Ovary (tissue), 9 donors: Measurements from ENCODE around the gene MESD. TPM values are rescaled to one million over a fixed set of nuclear protein-coding genes. Genes with fewer than 3 reads are reported as not detected.

Experiments used
- DNase-seq, 5 donors: peaks; one replicate each; pipeline ENCODE4 v3.0.0-alpha.2; 2019 to 2020
- H3K27ac ChIP-seq, 2 donors: fragments of 200-600 bp; one replicate each; pipeline versions ENCODE4 v1.5.1 to v1.8.0; 2019 to 2022
- H3K27me3 ChIP-seq: fragments of 200-600 bp; one replicate; pipeline ENCODE4 v1.8.0; 2022
- H3K36me3 ChIP-seq: fragments of 200-600 bp; sonication (generic); one replicate; pipeline ENCODE4 v1.5.1; 2019
- H3K4me1 ChIP-seq: one replicate; pipeline ENCODE4 v1.8.1; 2013; ENCODE audit warnings: mild to moderate bottlenecking, moderate library complexity; ENCODE audit not compliant: insufficient read depth
- H3K4me3 ChIP-seq: fragments of 200-600 bp; sonication (generic); one replicate; pipeline ENCODE4 v1.5.1; 2017
- H3K9me3 ChIP-seq, 2 donors: fragments of 200-600 bp in 1 of 2; sonication (generic) in 1 of 2; one replicate each; pipeline versions ENCODE4 v1.5.1 to v1.8.1; 2013 to 2019; ENCODE audit warnings: mild to moderate bottlenecking in 1 of 2, moderate library complexity in 1 of 2
- CTCF ChIP-seq, 3 donors: fragments of 450-650 bp in 2 of 3; fragments of 200-600 bp in 1 of 3; IDR thresholded peaks; one replicate each; pipeline versions ENCODE4 v1.5.1 to v1.8.0; 2016 to 2022; ENCODE audit warnings: antibody characterized with exemption in 3 of 3, mild to moderate bottlenecking in 1 of 3
- EP300 ChIP-seq: sonication (generic); formaldehyde crosslinking; IDR thresholded peaks from one replicate; pipeline ENCODE4 v1.6.1; 2017; ENCODE audit warnings: antibody characterized with exemption
- POLR2A ChIP-seq: fragments of 450-650 bp; IDR thresholded peaks from one replicate; pipeline ENCODE4 v1.6.1; 2017; ENCODE audit warnings: antibody characterized with exemption, mild to moderate bottlenecking, moderate library complexity
- WGBS, 3 donors: extraction: QIAGEN DNeasy Blood & Tissue Kit in 1 of 3; methylation state at CpG; one replicate each; pipeline versions ENCODE4 v1.1.5 to v1.1.7; 2013 to 2017; 5-methylcytosine and 5-hydroxymethylcytosine counted together
- intact Hi-C, 4 donors: fragments of 100-400 bp; cut with DNase I; formaldehyde crosslinking; loops; one replicate each; pipeline versions ENCODE4 v1.11.0 to v1.15.1; 2022 to 2023
- polyA plus RNA-seq, 2 donors: library from polyadenylated mRNA; stranded (reverse); fragments of 200-250 nt in 1 of 2; fragments of 350-450 nt in 1 of 2; fragmentation: Illumina TruSeq in 1 of 2; extraction: RNeasy Lipid Tissue Mini Kit (QIAGEN cat#74804) in 1 of 2; gene quantifications; one replicate each; pipeline ENCODE4 v1.2.3, GENCODE V29; 2013 to 2014
- total RNA-seq, 7 donors: library from RNA; depleted of rRNA in 2 of 7; stranded (reverse); fragments of >200 nt in 2 of 7; fragmentation: NEBNext Ultra II Directional in 3 of 7; extraction: Animal tissue kit (Norgen Biotek cat#: 25700) in 3 of 7; gene quantifications; one replicate each; pipeline versions ENCODE4 v1.1.0 to v1.2.4, GENCODE V29; 2016 to 2023
- donor health status: DM: no; HTN: no; CAD: no; lungs with moderate emphysema.
- donor health status: DM: no; HTN: no; CAD: no.
- donor health status: Bipolar disorder and iron deficiency.
- donor health status: DM: yes; HTN: yes; CAD: no.
- donor health status: DM: no; HTN: no; CAD: no.
- donor health status: DM: yes; HTN: yes; CAD: no.

MESD gene
- total and polyA plus RNA-seq, 9 donors = 18.0 to 34.8 (median 29.3) TPM

- Histone ChIP-seq H3K27me3 (no peaks in the 10 kb centered on the region), H3K36me3 (no peaks in the 10 kb centered on the region), H3K4me1 (peaks cover 5% of the 10 kb centered on the region), H3K4me3 (no peak overlapping the region), H3K9me3 (no peaks in the 10 kb centered on the region), H3K27ac (no peak overlapping the region)
- TF ChIP-seq POLR2A = no peak
- TF ChIP-seq CTCF (IDR thresholded peaks at IDR 0.05) = no peak
- TF ChIP-seq EP300 = no peak
- WGBS, 3 donors = 92 to 94% (median 92%) methylated on average over 3 of the region's 3 CpGs
- no peak for DNase-seq
- intact Hi-C loops = loop anchor here in 2 of 4 donors (5.0 to 10.0 kb wide), 4 partner anchors 186 to 518 kb away; no protein-coding TSS in a partner anchor
Measured at GRCh38 chr15:80970658-80971057, 19.0 kb downstream of the MESD start.

DNA sequence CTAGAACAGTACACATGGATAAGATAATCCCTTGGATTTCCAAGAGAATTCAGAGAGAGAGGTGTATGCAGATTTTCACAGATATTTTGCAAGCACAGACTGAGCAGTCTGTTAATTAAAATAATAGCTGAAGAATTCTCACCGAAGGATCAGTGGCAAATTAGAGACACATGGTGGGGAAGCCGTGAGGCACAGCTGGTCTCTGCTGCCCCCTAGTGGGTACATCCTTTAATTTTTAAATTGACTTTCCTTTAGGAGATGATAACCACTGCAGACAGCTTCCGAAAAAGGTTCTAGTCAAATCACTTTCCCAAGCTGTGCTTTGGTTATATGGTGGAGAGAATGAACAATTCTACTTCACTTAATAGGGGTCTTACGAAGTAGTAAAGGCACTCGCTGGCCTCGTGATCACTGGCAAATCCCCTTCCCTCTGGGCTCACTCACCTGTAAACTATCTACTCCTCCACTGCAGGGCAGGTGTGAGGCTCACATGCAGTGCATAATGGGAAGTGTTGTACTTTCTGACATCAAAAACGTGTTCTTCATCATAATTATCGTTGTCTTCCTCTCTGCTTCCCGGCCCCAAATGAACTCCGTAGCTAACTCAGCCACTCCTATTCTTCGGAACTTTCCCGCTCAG, 19.5 kb downstream of the MESD start:
- no peak overlapping the region for H3K4me3 ChIP-seq
- DNase-seq = peak; percentile 55 to 71 (median 69)
- WGBS, 3 donors = 51 to 56% (median 54%) methylated on average over 12 of the region's 12 CpGs
- no peaks in the 10 kb centered on the region for H3K27me3 ChIP-seq
- TF ChIP-seq EP300 (no peak), CTCF (IDR thresholded peaks at IDR 0.05) (peak; percentile 55 to 96 (median 88)), POLR2A (no peak)
- H3K4me1 ChIP-seq = peaks cover 5% of the 10 kb centered on the region
- no peaks in the 10 kb centered on the region for H3K9me3 ChIP-seq
- H3K36me3 ChIP-seq = no peaks in the 10 kb centered on the region
- H3K27ac ChIP-seq = no peak overlapping the region
- intact Hi-C loops = loop anchor here in 2 of 4 donors (5.0 to 10.0 kb wide), 4 partner anchors 185 to 518 kb away; no protein-coding TSS in a partner anchor

GRCh38 chr15:80969316-80969715, 20.3 kb downstream of the MESD start:
- H3K27me3 ChIP-seq = no peaks in the 10 kb centered on the region
- H3K4me1 ChIP-seq = peaks cover 5% of the 10 kb centered on the region
- H3K27ac ChIP-seq = no peak overlapping the region
- no peaks in the 10 kb centered on the region for H3K9me3 ChIP-seq
- no peak overlapping the region for H3K4me3 ChIP-seq
- TF ChIP-seq CTCF (IDR thresholded peaks at IDR 0.05) = no peak
- TF ChIP-seq EP300 = no peak
- TF ChIP-seq POLR2A = no peak
- H3K36me3 ChIP-seq = no peaks in the 10 kb centered on the region
- 86 to 92% (median 89%) methylated on average over 7 of the region's 7 CpGs for WGBS, 3 donors
- DNase-seq = no peak
- intact Hi-C loops = loop anchor here in 3 of 4 donors (5.0 to 10.0 kb wide), 4 partner anchors 185 to 512 kb away; partner anchors contain the start of gene CEMIP (in 2 of the 3)

DNA sequence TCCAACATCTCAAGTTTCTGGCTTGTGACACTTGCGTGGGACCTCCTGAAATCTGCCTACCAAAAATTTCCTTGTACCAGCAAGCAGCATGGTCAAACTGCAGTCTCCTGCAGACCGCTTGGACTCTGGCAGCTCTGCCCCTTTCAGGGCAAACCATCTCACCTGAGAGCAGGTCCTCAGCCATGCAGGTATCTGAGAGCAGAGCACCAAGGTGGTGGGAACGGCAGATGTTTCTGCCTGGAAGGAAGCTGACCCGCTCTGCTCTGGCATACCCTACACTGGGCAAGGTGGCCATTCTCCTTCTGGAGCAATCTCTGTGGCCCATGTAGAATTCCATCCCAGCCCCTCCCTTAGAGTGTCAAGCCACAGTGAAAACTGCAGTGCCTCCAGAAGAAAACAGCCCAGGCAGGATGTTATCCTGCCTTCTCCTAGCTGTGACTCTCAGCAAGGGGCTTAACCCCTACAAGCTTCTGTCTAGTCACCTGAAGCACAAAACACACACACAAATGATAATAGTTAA, 21.6 kb downstream of the MESD start:
- DNase-seq = no peak
- TF ChIP-seq POLR2A = no peak
- no peak for TF ChIP-seq CTCF (IDR thresholded peaks at IDR 0.05)
- no peak for TF ChIP-seq EP300
- 92 to 96% (median 94%) methylated on average over 4 of the region's 4 CpGs for WGBS, 3 donors
- Histone ChIP-seq H3K4me1 (peaks cover 3% of the 10 kb centered on the region), H3K4me3 (no peak overlapping the region), H3K9me3 (no peaks in the 10 kb centered on the region), H3K27ac (no peak overlapping the region), H3K36me3 (no peaks in the 10 kb centered on the region), H3K27me3 (no peaks in the 10 kb centered on the region)
- intact Hi-C loops = loop anchor here in 3 of 4 donors (5.0 to 10.0 kb wide), 4 partner anchors 183 to 511 kb away; partner anchors contain the start of gene CEMIP (in 2 of the 3)
